B cell (primary cell): ENCODE data around the gene C20orf204. TPM values are rescaled to one million over a fixed set of nuclear protein-coding genes. Genes with fewer than 3 reads are reported as not detected.

ENCODE experiments used
- ATAC-seq: fragments of 200-7000 bp; cut with Tn5 transposase; one replicate; pipeline ENCODE4 v1.10.0; 2021; ENCODE audit warnings: low read depth, mild to moderate bottlenecking, moderate number of reproducible peaks, moderate library complexity
- CTCF ChIA-PET: fragments of 350-600 bp; sonication (Branson Sonifier 250); formaldehyde crosslinking; loops from one replicate; lab custom pipeline; 2021; ENCODE audit warnings: antibody characterized with exemption, inconsistent platforms; lab: Charles Lee
- POLR2A ChIA-PET: fragments of 350-600 bp; sonication (Branson Sonifier 250); formaldehyde crosslinking; loops from one replicate; lab custom pipeline; 2021; ENCODE audit warnings: antibody characterized with exemption; lab: Charles Lee
- DNase-seq: peaks from one replicate; pipeline ENCODE4 v3.0.0; 2013
- H2AFZ ChIP-seq: 2 replicates; pipeline ENCODE4 v1.6.1; 2012; ENCODE audit warnings: mild to moderate bottlenecking, low read depth, low read length; ENCODE audit not compliant: insufficient read depth, poor library complexity, severe bottlenecking
- H3K27ac ChIP-seq, 2 donors: 1 replicate in 1 of 2; 2 replicates in 1 of 2; pipeline ENCODE4 v1.5.1; 2012 to 2013; ENCODE audit warnings: low read length in 2 of 2, mild to moderate bottlenecking in 2 of 2, moderate library complexity in 1 of 2
- H3K27me3 ChIP-seq, 4 experiments: fragments of 200-600 bp in 1 of 4; sonication (generic) in 1 of 4; replicated peaks in 1 of 4; 1 replicate in 2 of 4; 2 replicates in 2 of 4; pipeline versions ENCODE4 v1.6.1 to v1.7.0; 2013 to 2016; ENCODE audit warnings: low read length in 3 of 4, mild to moderate bottlenecking in 2 of 4, mixed read lengths in 1 of 4, moderate library complexity in 1 of 4; ENCODE audit not compliant: insufficient read depth in 4 of 4, control insufficient read depth in 3 of 4; ENCODE audit errors: control extremely low read depth in 1 of 4
- H3K36me3 ChIP-seq, 2 experiments: replicated peaks in 1 of 2; 1 replicate in 1 of 2; 2 replicates in 1 of 2; pipeline versions ENCODE4 v1.6.1 to v1.7.1; 2013; ENCODE audit warnings: low read length in 1 of 2; ENCODE audit not compliant: insufficient read depth in 2 of 2, control insufficient read depth in 1 of 2; ENCODE audit errors: control extremely low read depth in 1 of 2, extremely low read depth in 1 of 2
- H3K4me1 ChIP-seq, 2 donors: fragments of 200-600 bp in 1 of 2; sonication (generic) in 1 of 2; 1 replicate in 1 of 2; 2 replicates in 1 of 2; pipeline versions ENCODE4 v1.5.1 to v1.6.1; 2013 to 2017; ENCODE audit warnings: low read length in 2 of 2; ENCODE audit not compliant: control insufficient read depth in 2 of 2, insufficient read depth in 2 of 2
- H3K4me2 ChIP-seq: replicated peaks from 2 replicates; pipeline ENCODE3; 2012; ENCODE audit warnings: mild to moderate bottlenecking, low read depth, low read length; ENCODE audit not compliant: poor library complexity, severe bottlenecking
- H3K4me3 ChIP-seq, 5 experiments: fragments of 200-600 bp in 1 of 5; sonication (generic) in 1 of 5; 1 replicate in 3 of 5; 2 replicates in 2 of 5; pipeline versions ENCODE4 v1.5.1 to v1.7.0; 2011 to 2016; ENCODE audit warnings: low read length in 4 of 5, mild to moderate bottlenecking in 4 of 5, low read depth in 2 of 5, control low read depth in 1 of 5, moderate library complexity in 1 of 5; ENCODE audit not compliant: insufficient read depth in 1 of 5; ENCODE audit errors: control extremely low read depth in 1 of 5, extremely low read depth in 1 of 5
- H3K79me2 ChIP-seq: fragments of 200-600 bp; sonication (generic); one replicate; pipeline ENCODE4 v1.6.0; 2016; ENCODE audit warnings: low read length; ENCODE audit not compliant: control insufficient read depth, insufficient read depth
- H3K9ac ChIP-seq: fragments of 200-600 bp; sonication (generic); 2 replicates; pipeline ENCODE4 v1.6.1; 2017; ENCODE audit warnings: mild to moderate bottlenecking, low read length, moderate library complexity
- H3K9me3 ChIP-seq, 3 donors: one replicate each; pipeline versions ENCODE4 v1.6.1 to v1.7.1; 2013; ENCODE audit warnings: low read length in 2 of 3; ENCODE audit not compliant: control insufficient read depth in 2 of 3, insufficient read depth in 1 of 3; ENCODE audit errors: control extremely low read depth in 1 of 3
- H4K20me1 ChIP-seq: 2 replicates; pipeline ENCODE4 v1.6.0; 2012; ENCODE audit warnings: mild to moderate bottlenecking, low read length; ENCODE audit not compliant: insufficient read depth, control insufficient read depth, poor library complexity, severe bottlenecking
- H3K27ac Mint-ChIP-seq: one replicate; pipeline ENCODE4 v1.8.0; 2021; ENCODE audit warnings: mixed read lengths
- H3K27me3 Mint-ChIP-seq: one replicate; pipeline ENCODE4 v1.8.0; 2021; ENCODE audit warnings: mixed read lengths
- H3K4me1 Mint-ChIP-seq: one replicate; pipeline ENCODE4 v1.8.0; 2021; ENCODE audit warnings: mixed read lengths
- H3K4me3 Mint-ChIP-seq: one replicate; pipeline ENCODE4 v1.8.0; 2021; ENCODE audit warnings: mixed read lengths
- H3K9me3 Mint-ChIP-seq: one replicate; pipeline ENCODE4 v1.8.0; 2022; ENCODE audit warnings: mixed read lengths; ENCODE audit not compliant: insufficient read depth
- CTCF ChIP-seq: fragments of 200-600 bp; IDR thresholded peaks from one replicate; pipeline ENCODE4 v1.8.0; 2022; ENCODE audit warnings: antibody characterized with exemption, mild to moderate bottlenecking
- EZH2 ChIP-seq: IDR thresholded peaks from 2 replicates; pipeline ENCODE4 v1.6.1; 2012; ENCODE audit warnings: borderline replicate concordance, low read depth, mild to moderate bottlenecking, moderate library complexity, low read length; ENCODE audit not compliant: insufficient read depth, poor library complexity, severe bottlenecking
- WGBS: methylation state at CpG from one replicate; pipeline ENCODE4 v1.1.5; 2013; ENCODE audit warnings: missing lambda C conversion rate; ENCODE audit not compliant: insufficient coverage; 5-methylcytosine and 5-hydroxymethylcytosine counted together
- intact Hi-C: fragments of 100-400 bp; cut with micrococcal nuclease; formaldehyde crosslinking; loops from one replicate; pipeline ENCODE4 v1.10.0; 2022
- polyA minus RNA-seq: library from RNA; depleted of rRNA, polyadenylated mRNA; stranded (reverse); fragments of >200 nt; gene quantifications from 2 replicates; pipeline ENCODE4 v1.2.3, GENCODE V29; 2012
- polyA plus RNA-seq: library from polyadenylated mRNA; depleted of rRNA; stranded (reverse); fragments of >200 nt; gene quantifications from 2 replicates; pipeline ENCODE4 v1.2.3, GENCODE V29; 2012
- total RNA-seq, 2 donors: library from RNA; stranded (reverse); fragments of 120-200 nt in 1 of 2; gene quantifications; 1 replicate in 1 of 2; 2 replicates in 1 of 2; pipeline versions ENCODE4 v1.2.3 to v1.2.4, GENCODE V29; 2013 to 2022

The C20orf204 gene
- total RNA-seq (2.5 TPM in 2 replicates), polyA plus RNA-seq (0.24 and 0.39 TPM in 2 replicates), polyA minus RNA-seq (3.1 and 5.3 TPM in 2 replicates)
- 0.68 TPM for total RNA-seq (2013)

DNA sequence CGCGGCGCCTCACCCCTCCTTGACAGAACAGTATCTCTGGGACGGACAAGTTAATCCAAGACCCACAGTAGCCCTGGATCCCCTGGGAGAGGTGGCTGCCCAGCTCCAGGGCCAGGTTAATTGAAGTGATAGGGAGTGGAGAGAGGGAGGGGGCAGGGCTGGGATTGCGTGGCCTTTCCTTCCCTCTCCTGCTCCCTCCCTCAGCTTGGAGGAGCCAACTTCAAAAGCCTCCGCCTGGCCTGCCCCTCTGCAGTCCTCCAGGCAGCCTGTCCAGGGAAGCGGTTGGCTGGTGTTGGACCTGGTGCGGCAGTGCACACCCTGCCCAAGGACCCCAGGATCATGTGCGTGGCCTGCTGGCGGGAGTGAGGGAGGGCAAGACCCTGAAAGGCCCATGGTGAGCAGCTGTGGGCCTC lies at the start of gene C20orf204:
TSS of gene C20orf204 (plus strand) at position 250 of the 413 bp plus-strand sequence. CDS start at position 392, 142 bp downstream.
- Mint-ChIP-seq H3K4me1 (peaks cover 15% of the 10 kb centered on the region), H3K27ac (no peak within 1 kb of the TSS), H3K27me3 (peaks cover 5% of the 10 kb centered on the region), H3K9me3 (no peaks in the 10 kb centered on the region), H3K4me3 (no peak within 1 kb of the TSS)
- CTCF ChIA-PET, result interaction anchor here (6.4 kb wide), 1 partner anchor 84 kb away, joined by 108 read pairs; no protein-coding TSS in a partner anchor
- no peak within 1 kb of the TSS for H3K27ac ChIP-seq
- peaks cover 19 to 20% of the 10 kb centered on the region in 2 donors for H3K4me1 ChIP-seq
- no peak within 1 kb of the TSS for H3K4me3 ChIP-seq
- H3K9me3 ChIP-seq, result no peaks in the 10 kb centered on the region
- no peak within 1 kb of the TSS for H3K9ac ChIP-seq
- intact Hi-C loops, result loop anchor here (5.0 kb wide), 1 partner anchor 66 kb away; no protein-coding TSS in a partner anchor
- ATAC-seq (no peak), DNase-seq (no peak)
- H3K27me3 ChIP-seq, result peaks cover 0 to 16% (median 7%) of the 10 kb centered on the region in 4 experiments
- H3K79me2 ChIP-seq, result no peaks in the 10 kb centered on the region
- WGBS, result 95% methylated on average over 7 of the region's 10 CpGs
- H3K4me2 ChIP-seq, result no peak within 1 kb of the TSS
- peaks cover 6% of the 10 kb centered on the region for H4K20me1 ChIP-seq
- POLR2A ChIA-PET, result no interaction called here
- peaks cover 0 to 15% of the 10 kb centered on the region in 2 experiments for H3K36me3 ChIP-seq
- TF ChIP-seq CTCF (no peak), EZH2 (no peak)
- no peak within 1 kb of the TSS for H2AFZ ChIP-seq

GRCh38 chr20:64000906-64001305 lies 35.1 kb upstream of the C20orf204 start:
- POLR2A ChIA-PET, result no interaction called here
- peaks cover 6% of the 10 kb centered on the region for H3K4me1 Mint-ChIP-seq
- CTCF ChIA-PET, result no interaction called here

More at GRCh38 chr20:64000906-64001305, 35.1 kb upstream of the C20orf204 start:
- Histone ChIP-seq H3K9ac (no peak overlapping the region), H4K20me1 (peaks cover 44% of the 10 kb centered on the region), H3K9me3 (no peaks in the 10 kb centered on the region), H3K27me3 (no peaks in the 10 kb centered on the region), H3K27ac (no peak overlapping the region), H3K36me3 (peaks cover 14 to 79% of the 10 kb centered on the region in 2 experiments), H2AFZ (no peak overlapping the region), H3K4me2 (no peak overlapping the region), H3K4me1 (peaks cover 0 to 6% of the 10 kb centered on the region in 2 donors), H3K79me2 (peaks cover 42% of the 10 kb centered on the region), H3K4me3 (no peak overlapping the region)
- TF ChIP-seq CTCF, result no peak
- TF ChIP-seq EZH2, result no peak
- DNase-seq, result no peak
- Mint-ChIP-seq H3K4me3 (no peak overlapping the region), H3K27me3 (no peaks in the 10 kb centered on the region), H3K9me3 (no peaks in the 10 kb centered on the region), H3K27ac (no peak overlapping the region)
- no peak for ATAC-seq
- WGBS, result 99% methylated on average over 6 of the region's 12 CpGs
- intact Hi-C loops, result no loop called here
